GM20000 (cell line): ENCODE results near the gene MRPL40.
A peak's percentile ranks its signal among the peaks of the same experiment; 100 is the strongest.

Experiments used
- DNase-seq: peaks from one replicate; pipeline ENCODE4 v3.0.0; 2012; ENCODE audit warnings: low spot score
- CTCF ChIP-seq: IDR thresholded peaks from 2 replicates; pipeline ENCODE4 v1.5.1; 2012; ENCODE audit warnings: mild to moderate bottlenecking, control low read depth; ENCODE audit errors: extremely low read depth, missing control alignments

The MRPL40 gene

GRCh38 chr22:19473578-19473977 lies 41.2 kb downstream of the MRPL40 start:
- no peak for DNase-seq
- TF ChIP-seq CTCF, result no peak

- no peak for DNase-seq
- TF ChIP-seq CTCF, result no peak
Measured at GRCh38 chr22:19476023-19476422, 43.7 kb downstream of the MRPL40 start.

- DNase-seq, result no peak
- no peak for TF ChIP-seq CTCF
Measured at GRCh38 chr22:19477321-19478044, 45.1 kb downstream of the MRPL40 start.

- TF ChIP-seq CTCF, result no peak
- DNase-seq, result no peak
Measured at GRCh38 chr22:19478045-19478900, 45.9 kb downstream of the MRPL40 start.

GRCh38 chr22:19478901-19479354 lies 46.6 kb downstream of the MRPL40 start, which contains the start of gene UFD1:
Gene UFD1, minus strand, starts transcription at chr22:19479193. Its CDS starts 108 bp downstream, at chr22:19479085.
- no peak for TF ChIP-seq CTCF
- peak; percentile 88 for DNase-seq

- TF ChIP-seq CTCF, result no peak
- peak; percentile 96 for DNase-seq
Measured at GRCh38 chr22:19479355-19480172, 47.2 kb downstream of the MRPL40 start, which contains the start of gene CDC45. Gene CDC45, plus strand, starts transcription at chr22:19479920. Its CDS starts 49 bp downstream, at chr22:19479969.

GRCh38 chr22:19480173-19480568 lies 47.8 kb downstream of the MRPL40 start:
- TF ChIP-seq CTCF, result no peak
- no peak for DNase-seq
